Osteoblast (primary cell): ENCODE results near the gene ETFA. TPM values are rescaled to one million over a fixed set of nuclear protein-coding genes. Genes with fewer than 3 reads are reported as not detected.

Experiments
- DNase-seq: peaks from one replicate; pipeline ENCODE4 v3.0.0; 2011; ENCODE audit warnings: low spot score, mixed read lengths; ENCODE audit not compliant: insufficient read length; ENCODE audit errors: missing footprints
- H2AFZ ChIP-seq: 2 replicates; pipeline ENCODE4 v1.6.0; 2011; ENCODE audit warnings: mild to moderate bottlenecking, low read length
- H3K27ac ChIP-seq: 2 replicates; pipeline ENCODE4 v1.5.1; 2011; ENCODE audit warnings: mild to moderate bottlenecking, low read depth, low read length, moderate library complexity
- H3K27me3 ChIP-seq: 2 replicates; pipeline ENCODE4 v1.6.0; 2012; ENCODE audit warnings: mild to moderate bottlenecking, control low read depth, inconsistent platforms, low read length, moderate library complexity; ENCODE audit not compliant: insufficient read depth
- H3K36me3 ChIP-seq: 2 replicates; pipeline ENCODE4 v1.5.1; 2011; ENCODE audit warnings: mild to moderate bottlenecking, low read length, control low read depth, moderate library complexity; ENCODE audit not compliant: insufficient read depth
- H3K4me1 ChIP-seq: 2 replicates; pipeline ENCODE4 v1.5.1; 2011; ENCODE audit warnings: mild to moderate bottlenecking, low read length, control low read depth, moderate library complexity; ENCODE audit not compliant: insufficient read depth
- H3K4me2 ChIP-seq: 2 replicates; pipeline ENCODE4 v1.6.0; 2011; ENCODE audit warnings: mild to moderate bottlenecking, low read length; ENCODE audit not compliant: insufficient read depth
- H3K4me3 ChIP-seq: fragments of 200-600 bp; sonication (generic); 3 replicates; pipeline ENCODE4 v1.5.1; 2012; ENCODE audit warnings: mild to moderate bottlenecking, low read length, inconsistent platforms; ENCODE audit not compliant: insufficient read depth
- H3K79me2 ChIP-seq: 2 replicates; pipeline ENCODE4 v1.6.0; 2012; ENCODE audit warnings: mild to moderate bottlenecking, low read length, control low read depth, inconsistent platforms; ENCODE audit not compliant: insufficient read depth
- H3K9me3 ChIP-seq: 2 replicates; pipeline ENCODE4 v1.5.1; 2011; ENCODE audit warnings: low read depth, low read length, control low read depth
- H4K20me1 ChIP-seq: 2 replicates; pipeline ENCODE4 v1.6.0; 2012; ENCODE audit warnings: mild to moderate bottlenecking, low read length, control low read depth; ENCODE audit not compliant: insufficient read depth
- CTCF ChIP-seq: IDR thresholded peaks from 2 replicates; pipeline ENCODE4 v1.5.1; 2011; ENCODE audit warnings: mild to moderate bottlenecking, low read depth, low read length, moderate library complexity; ENCODE audit errors: extremely low read depth
- total RNA-seq: library from RNA; depleted of rRNA; stranded (reverse); fragments of >200 nt; gene quantifications from 2 replicates; pipeline ENCODE4 v1.2.3, GENCODE V29; 2012

The ETFA gene
- total RNA-seq, 1 donor: 85.0 TPM

- H3K9me3 ChIP-seq: no peaks in the 10 kb centered on the region
- peak; percentile 98 for DNase-seq
- H3K4me2 ChIP-seq: peak overlapping the region; percentile 20
- peak overlapping the region; percentile 13 for H2AFZ ChIP-seq
- no peak overlapping the region for H3K4me3 ChIP-seq
- H3K27me3 ChIP-seq: no peaks in the 10 kb centered on the region
- no peaks in the 10 kb centered on the region for H3K79me2 ChIP-seq
- H3K27ac ChIP-seq: peak overlapping the region; percentile 78
- TF ChIP-seq CTCF: no peak
- peaks cover 36% of the 10 kb centered on the region for H3K4me1 ChIP-seq
- no peaks in the 10 kb centered on the region for H4K20me1 ChIP-seq
- H3K36me3 ChIP-seq: no peaks in the 10 kb centered on the region
These were observed 111.9 kb downstream of the ETFA start for GRCh38 chr15:76199106-76200082.

GRCh38 chr15:76198456-76199105, 112.7 kb downstream of the ETFA start:
- no peaks in the 10 kb centered on the region for H3K27me3 ChIP-seq
- H3K79me2 ChIP-seq: no peaks in the 10 kb centered on the region
- TF ChIP-seq CTCF: no peak
- peak overlapping the region; percentile 13 for H2AFZ ChIP-seq
- peak overlapping the region; percentile 78 for H3K27ac ChIP-seq
- peak overlapping the region; percentile 20 for H3K4me2 ChIP-seq
- H3K9me3 ChIP-seq: no peaks in the 10 kb centered on the region
- H3K36me3 ChIP-seq: no peaks in the 10 kb centered on the region
- no peaks in the 10 kb centered on the region for H4K20me1 ChIP-seq
- H3K4me3 ChIP-seq: no peak overlapping the region
- DNase-seq: no peak
- H3K4me1 ChIP-seq: peaks cover 36% of the 10 kb centered on the region

- no peak overlapping the region for H3K4me3 ChIP-seq
- H3K9me3 ChIP-seq: no peaks in the 10 kb centered on the region
- H4K20me1 ChIP-seq: no peaks in the 10 kb centered on the region
- no peaks in the 10 kb centered on the region for H3K79me2 ChIP-seq
- no peak for DNase-seq
- no peak overlapping the region for H2AFZ ChIP-seq
- no peaks in the 10 kb centered on the region for H3K36me3 ChIP-seq
- H3K4me2 ChIP-seq: no peak overlapping the region
- H3K27ac ChIP-seq: no peak overlapping the region
- TF ChIP-seq CTCF: no peak
- H3K27me3 ChIP-seq: no peaks in the 10 kb centered on the region
- H3K4me1 ChIP-seq: peaks cover 36% of the 10 kb centered on the region
These were observed 113.4 kb downstream of the ETFA start for GRCh38 chr15:76197703-76198455.
